T-helper 2 cell (primary cell): ENCODE results near the gene SDK1.

Source experiments
- DNase-seq, 5 experiments: peaks; one replicate each; pipeline versions ENCODE4 v3.0.0 to v3.0.0-alpha.2; 2012 to 2022

Gene SDK1

GRCh38 chr7:4269086-4269485 lies 968.0 kb downstream of the SDK1 start:
- no peak for DNase-seq

- no peak for DNase-seq
Measured at GRCh38 chr7:4269746-4270145, 968.7 kb downstream of the SDK1 start.

- no peak for DNase-seq
Measured at GRCh38 chr7:4270268-4270667, 969.2 kb downstream of the SDK1 start.

- no peak for DNase-seq
Measured at GRCh38 chr7:4270941-4271715, 970.1 kb downstream of the SDK1 start.

GRCh38 chr7:4271716-4272015 lies 970.6 kb downstream of the SDK1 start:
- no peak for DNase-seq

GRCh38 chr7:4272141-4272540 lies 971.1 kb downstream of the SDK1 start:
- DNase-seq: no peak

- DNase-seq: no peak
Measured at GRCh38 chr7:4273566-4274230, 972.6 kb downstream of the SDK1 start.

- DNase-seq: no peak
Measured at GRCh38 chr7:4274286-4274685, 973.2 kb downstream of the SDK1 start.

GRCh38 chr7:4277936-4278335 lies 976.9 kb downstream of the SDK1 start:
- DNase-seq: no peak

GRCh38 chr7:4279216-4279615 lies 978.2 kb downstream of the SDK1 start:
- DNase-seq: no peak

GRCh38 chr7:4281231-4281993 lies 980.4 kb downstream of the SDK1 start:
- no peak for DNase-seq

- DNase-seq: no peak
Measured at GRCh38 chr7:4282434-4283223, 981.6 kb downstream of the SDK1 start.

- DNase-seq: no peak
Measured at GRCh38 chr7:4286351-4286750, 985.3 kb downstream of the SDK1 start.

GRCh38 chr7:4288791-4289394 lies 987.8 kb downstream of the SDK1 start:
- DNase-seq: no peak

GRCh38 chr7:4297165-4297917 lies 996.3 kb downstream of the SDK1 start:
- DNase-seq: no peak

GRCh38 chr7:4297918-4298219 lies 996.8 kb downstream of the SDK1 start:
- DNase-seq: no peak

GRCh38 chr7:4299431-4299830 lies 998.4 kb downstream of the SDK1 start:
- no peak for DNase-seq

- no peak for DNase-seq
Measured at GRCh38 chr7:4302203-4302905, 1001.3 kb downstream of the SDK1 start.

- no peak for DNase-seq
Measured at GRCh38 chr7:4307316-4308204, 1006.5 kb downstream of the SDK1 start.

- no peak for DNase-seq
Measured at GRCh38 chr7:4308205-4308590, 1007.1 kb downstream of the SDK1 start.
